Thoracic aorta (tissue), 2 donors: ENCODE results near the gene MAML2. TPM values are rescaled to one million over a fixed set of nuclear protein-coding genes. Genes with fewer than 3 reads are reported as not detected.

Experiments used
- ATAC-seq: fragments of 150-250 bp; one replicate; pipeline ENCODE4 v1.8.0; 2017; ENCODE audit warnings: low read depth; ENCODE audit not compliant: insufficient number of reproducible peaks, low FRiP score
- DNase-seq: peaks from one replicate; pipeline ENCODE4 v3.0.0-alpha.2; 2020; ENCODE audit warnings: low spot score
- H3K27ac ChIP-seq, 2 donors: fragments of 200-600 bp; sonication (generic); 1 replicate in 1 of 2; 2 replicates in 1 of 2; pipeline ENCODE4 v1.5.1; 2016; ENCODE audit warnings: mild to moderate bottlenecking in 2 of 2, moderate library complexity in 2 of 2
- H3K27me3 ChIP-seq: fragments of 200-600 bp; sonication (generic); replicated peaks from 2 replicates; pipeline ENCODE4 v1.6.0; 2016; ENCODE audit warnings: mild to moderate bottlenecking; ENCODE audit not compliant: insufficient read depth
- H3K36me3 ChIP-seq: fragments of 200-600 bp; sonication (generic); one replicate; pipeline ENCODE4 v1.5.1; 2016
- H3K4me1 ChIP-seq, 2 donors: fragments of 200-600 bp; sonication (generic); 1 replicate in 1 of 2; 2 replicates in 1 of 2; pipeline versions ENCODE4 v1.5.1 to v1.6.0; 2016; ENCODE audit warnings: low read depth in 2 of 2, mild to moderate bottlenecking in 1 of 2; ENCODE audit not compliant: control insufficient read depth in 1 of 2
- H3K4me3 ChIP-seq: fragments of 200-600 bp; sonication (generic); 2 replicates; pipeline ENCODE4 v1.5.1; 2016; ENCODE audit warnings: mild to moderate bottlenecking
- H3K9me3 ChIP-seq: fragments of 200-600 bp; sonication (generic); 2 replicates; pipeline ENCODE4 v1.5.1; 2016
- CTCF ChIP-seq: fragments of 200-600 bp; sonication (generic); IDR thresholded peaks from one replicate; pipeline ENCODE4 v1.5.1; 2019; ENCODE audit warnings: antibody characterized with exemption
- total RNA-seq, 2 donors: library from RNA; depleted of rRNA; stranded (reverse); fragments of >200 nt; gene quantifications; one replicate each; pipeline versions ENCODE4 v1.1.0 to v1.2.3, GENCODE V29; 2016

MAML2 gene
- total RNA-seq, 2 donors from 2014 or later = 23.4 to 29.6 TPM

GRCh38 chr11:96084610-96085318 lies 258.2 kb downstream of the MAML2 start:
- no peak overlapping the region for H3K27ac ChIP-seq
- no peak overlapping the region for H3K4me3 ChIP-seq
- no peak for TF ChIP-seq CTCF
- no peak for DNase-seq
- ATAC-seq = no peak
- H3K4me1 ChIP-seq = no peaks in the 10 kb centered on the region
- no peaks in the 10 kb centered on the region for H3K9me3 ChIP-seq
- H3K27me3 ChIP-seq = no peaks in the 10 kb centered on the region
- no peaks in the 10 kb centered on the region for H3K36me3 ChIP-seq

GRCh38 chr11:96082936-96083335 lies 260.1 kb downstream of the MAML2 start:
- H3K27ac ChIP-seq = no peak overlapping the region
- H3K9me3 ChIP-seq = no peaks in the 10 kb centered on the region
- H3K4me3 ChIP-seq = no peak overlapping the region
- no peaks in the 10 kb centered on the region for H3K4me1 ChIP-seq
- no peak for ATAC-seq
- no peak for TF ChIP-seq CTCF
- no peaks in the 10 kb centered on the region for H3K36me3 ChIP-seq
- no peaks in the 10 kb centered on the region for H3K27me3 ChIP-seq
- DNase-seq = no peak

- Histone ChIP-seq H3K4me3 (no peak overlapping the region), H3K27me3 (no peaks in the 10 kb centered on the region), H3K36me3 (no peaks in the 10 kb centered on the region), H3K9me3 (no peaks in the 10 kb centered on the region), H3K4me1 (no peaks in the 10 kb centered on the region), H3K27ac (no peak overlapping the region)
- DNase-seq (no peak), ATAC-seq (no peak)
- no peak for TF ChIP-seq CTCF
Measured at GRCh38 chr11:96082002-96082899, 260.7 kb downstream of the MAML2 start.

GRCh38 chr11:96081561-96081960 lies 261.4 kb downstream of the MAML2 start:
- no peak for TF ChIP-seq CTCF

GRCh38 chr11:96079691-96080090 lies 263.3 kb downstream of the MAML2 start:
- no peak overlapping the region for H3K4me3 ChIP-seq
- no peaks in the 10 kb centered on the region for H3K36me3 ChIP-seq
- no peak overlapping the region for H3K27ac ChIP-seq
- H3K9me3 ChIP-seq = no peaks in the 10 kb centered on the region
- TF ChIP-seq CTCF = no peak
- DNase-seq = no peak
- no peaks in the 10 kb centered on the region for H3K27me3 ChIP-seq
- peaks cover 2 to 14% of the 10 kb centered on the region in 2 donors for H3K4me1 ChIP-seq
- ATAC-seq = no peak

More at GRCh38 chr11:96081561-96081960, 261.4 kb downstream of the MAML2 start:
- no peaks in the 10 kb centered on the region for H3K36me3 ChIP-seq
- no peak for ATAC-seq
- peaks cover 0 to 5% of the 10 kb centered on the region in 2 donors for H3K4me1 ChIP-seq
- H3K9me3 ChIP-seq = no peaks in the 10 kb centered on the region
- no peaks in the 10 kb centered on the region for H3K27me3 ChIP-seq
- no peak overlapping the region for H3K27ac ChIP-seq
- H3K4me3 ChIP-seq = no peak overlapping the region
- DNase-seq = no peak
